ENCODE data around the gene MLN.

The MLN gene

GRCh38 chr6:33812669-33813068 is 8.9 kb upstream of the MLN start:
- Histone ChIP-seq H3K36me3 (ENCODE audit: insufficient read depth, low read length) (no peaks in the 10 kb centered on the region), H3K9ac (ENCODE audit: low read depth, low read length) (no peak overlapping the region), H3K27ac (ENCODE audit: low read depth, low read length) (peak overlapping the region; percentile 38), H3K27me3 (ENCODE audit: insufficient read depth, low read length) (no peaks in the 10 kb centered on the region), H3K9me3 (ENCODE audit: insufficient read depth, low read depth, low read length) (no peaks in the 10 kb centered on the region), H3K4me3 (ENCODE audit: low read length) (no peak overlapping the region), H3K4me1 (ENCODE audit: insufficient read depth, low read length) (peaks cover 56% of the 10 kb centered on the region)
- WGBS: 6% methylated on average over 9 of the region's 11 CpGs

DNA sequence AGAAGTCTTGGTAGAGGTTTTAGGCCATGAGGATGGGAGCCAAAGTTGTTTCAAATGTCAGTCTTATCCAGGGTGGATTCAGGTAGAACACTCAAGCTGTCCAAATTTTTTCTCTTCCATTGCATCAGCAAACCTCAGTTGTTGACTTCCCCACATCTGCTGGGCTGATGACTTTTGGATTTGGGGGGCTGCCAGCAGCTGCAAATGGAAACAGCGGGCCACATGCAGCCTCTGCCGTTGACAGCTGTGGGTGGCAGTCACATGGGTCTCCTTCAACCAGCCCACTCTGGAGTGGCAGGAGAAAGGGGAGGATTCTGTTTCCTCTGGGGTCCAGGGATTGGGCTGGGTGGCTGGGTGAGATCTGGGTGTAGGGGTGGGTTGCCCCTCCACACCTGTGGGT is 5.8 kb upstream of the MLN start:
- H3K27me3 ChIP-seq (ENCODE audit: insufficient read depth, low read length): no peaks in the 10 kb centered on the region

GRCh38 chr6:33808641-33809180 is 4.9 kb upstream of the MLN start:
- 88% methylated on average over 8 of the region's 8 CpGs for WGBS
- no peaks in the 10 kb centered on the region for H3K36me3 ChIP-seq (ENCODE audit: insufficient read depth, low read length)
- H3K9ac ChIP-seq (ENCODE audit: low read depth, low read length): no peak overlapping the region
- no peak overlapping the region for H3K27ac ChIP-seq (ENCODE audit: low read depth, low read length)
- no peaks in the 10 kb centered on the region for H3K9me3 ChIP-seq (ENCODE audit: insufficient read depth, low read depth, low read length)
- no peak overlapping the region for H3K4me3 ChIP-seq (ENCODE audit: low read length)
- H3K27me3 ChIP-seq (ENCODE audit: insufficient read depth, low read length): no peaks in the 10 kb centered on the region
- H3K4me1 ChIP-seq (ENCODE audit: insufficient read depth, low read length): peaks cover 46% of the 10 kb centered on the region

More for the DNA sequence above, 5.8 kb upstream of the MLN start:
- H3K4me3 ChIP-seq (ENCODE audit: low read length): no peak overlapping the region
- peak overlapping the region; percentile 89 for H3K27ac ChIP-seq (ENCODE audit: low read depth, low read length)
- 0 out of 2 replicates have a peak overlapping the region, but pooled peaks have one; percentile 35 for H3K9ac ChIP-seq (ENCODE audit: low read depth, low read length)
- WGBS: 70% methylated on average over 2 of the region's 2 CpGs
- H3K36me3 ChIP-seq (ENCODE audit: insufficient read depth, low read length): no peaks in the 10 kb centered on the region
- no peaks in the 10 kb centered on the region for H3K9me3 ChIP-seq (ENCODE audit: insufficient read depth, low read depth, low read length)
- peaks cover 52% of the 10 kb centered on the region for H3K4me1 ChIP-seq (ENCODE audit: insufficient read depth, low read length)

DNA sequence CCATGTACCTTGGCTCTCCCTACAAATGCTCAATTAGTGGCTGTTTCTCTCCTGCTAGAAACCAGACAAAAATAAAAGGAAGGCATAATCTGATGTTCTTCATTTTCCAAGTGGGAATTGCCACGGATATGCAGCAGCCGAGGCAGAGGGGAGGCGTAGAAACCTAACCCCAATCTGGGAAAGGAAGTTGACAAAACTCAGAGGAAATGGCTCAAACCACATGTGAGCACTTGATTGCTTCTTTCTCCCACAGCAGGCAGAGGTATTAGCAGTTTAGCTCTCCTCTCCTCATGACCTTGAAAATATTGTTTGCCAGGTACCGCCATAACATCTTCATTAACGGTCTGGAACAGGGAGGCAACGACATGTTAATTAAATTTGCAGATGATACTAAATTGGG is 3.8 kb upstream of the MLN start:
- Histone ChIP-seq H3K27ac (ENCODE audit: low read depth, low read length) (no peak overlapping the region), H3K4me1 (ENCODE audit: insufficient read depth, low read length) (peaks cover 42% of the 10 kb centered on the region), H3K9ac (ENCODE audit: low read depth, low read length) (no peak overlapping the region), H3K27me3 (ENCODE audit: insufficient read depth, low read length) (no peaks in the 10 kb centered on the region), H3K9me3 (ENCODE audit: insufficient read depth, low read depth, low read length) (no peaks in the 10 kb centered on the region), H3K36me3 (ENCODE audit: insufficient read depth, low read length) (no peaks in the 10 kb centered on the region), H3K4me3 (ENCODE audit: low read length) (no peak overlapping the region)
- WGBS: 88% methylated on average over 6 of the region's 6 CpGs

- Histone ChIP-seq H3K9me3 (ENCODE audit: insufficient read depth, low read depth, low read length) (no peaks in the 10 kb centered on the region), H3K4me3 (ENCODE audit: low read length) (no peak overlapping the region), H3K4me1 (ENCODE audit: insufficient read depth, low read length) (peaks cover 38% of the 10 kb centered on the region), H3K27ac (ENCODE audit: low read depth, low read length) (no peak overlapping the region), H3K27me3 (ENCODE audit: insufficient read depth, low read length) (no peaks in the 10 kb centered on the region), H3K9ac (ENCODE audit: low read depth, low read length) (no peak overlapping the region), H3K36me3 (ENCODE audit: insufficient read depth, low read length) (no peaks in the 10 kb centered on the region)
- WGBS: 94% methylated on average over 9 of the region's 9 CpGs
These were observed 3.0 kb upstream of the MLN start for GRCh38 chr6:33806841-33807240.

DNA sequence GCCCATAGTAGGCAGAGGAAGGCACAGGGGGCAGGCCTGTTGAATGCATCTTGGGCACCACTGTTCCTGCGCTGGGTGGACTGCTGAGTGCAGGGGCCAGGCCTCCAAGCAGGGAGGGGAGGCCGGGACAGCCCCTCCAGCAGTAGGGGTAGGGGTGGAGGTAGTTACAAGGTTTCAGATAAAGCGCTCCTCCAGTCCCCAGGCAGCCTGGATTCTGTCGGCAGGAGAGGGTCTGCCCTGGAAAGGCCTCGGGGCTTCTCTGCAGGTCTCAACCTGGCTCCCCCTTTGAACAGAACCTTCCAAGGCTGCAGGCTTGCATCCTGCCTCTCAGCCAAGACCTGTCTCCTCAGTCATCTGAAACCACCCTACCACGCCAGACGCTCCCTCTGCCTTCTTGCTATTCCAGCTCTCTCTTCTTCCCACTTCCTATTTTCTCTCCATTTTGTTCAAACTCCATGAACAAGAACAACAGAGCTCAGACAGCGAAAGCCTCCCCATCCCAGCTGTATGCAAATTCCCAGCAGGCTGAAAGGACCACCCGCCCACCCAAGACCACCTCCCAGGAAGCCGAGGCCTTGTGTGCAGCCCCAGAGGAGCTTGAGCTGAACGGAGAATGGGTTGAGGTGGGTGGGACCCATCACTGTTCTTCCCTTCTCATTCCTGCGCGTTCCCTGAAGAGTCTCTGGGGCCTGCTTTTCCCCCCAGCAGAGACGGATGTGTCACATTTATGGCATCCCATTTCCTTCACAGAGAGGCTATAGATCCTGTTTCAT is 1.4 kb downstream of the MLN start:
- Histone ChIP-seq H3K4me3 (ENCODE audit: low read length) (no peak overlapping the region), H3K27ac (ENCODE audit: low read depth, low read length) (no peak overlapping the region), H3K9me3 (ENCODE audit: insufficient read depth, low read depth, low read length) (no peaks in the 10 kb centered on the region), H3K36me3 (ENCODE audit: insufficient read depth, low read length) (no peaks in the 10 kb centered on the region), H3K4me1 (ENCODE audit: insufficient read depth, low read length) (peaks cover 16% of the 10 kb centered on the region; the same call in 1 of the 2 replicates), H3K9ac (ENCODE audit: low read depth, low read length) (no peak overlapping the region), H3K27me3 (ENCODE audit: insufficient read depth, low read length) (no peaks in the 10 kb centered on the region)
- 76% methylated on average over 13 of the region's 14 CpGs for WGBS

DNA sequence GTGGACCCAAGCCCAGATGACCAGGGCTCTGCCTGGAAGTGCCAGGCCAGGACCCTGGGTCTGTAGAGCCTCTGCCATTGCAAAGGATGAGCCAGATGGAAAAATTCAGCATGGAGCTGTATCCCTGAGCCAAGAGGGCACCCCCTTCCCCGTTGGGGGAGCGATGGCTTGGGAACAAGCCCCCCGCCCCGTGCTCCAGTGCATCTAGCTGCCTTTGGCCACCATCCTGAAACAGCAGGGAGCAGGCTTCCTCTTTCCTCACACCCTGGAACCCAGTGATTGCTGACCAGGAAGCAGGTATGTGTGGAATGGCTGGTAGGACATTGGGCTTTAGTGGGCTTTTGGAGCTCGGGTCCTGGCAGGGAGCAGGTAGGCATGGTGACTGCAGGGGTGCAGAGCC is 2.2 kb downstream of the MLN start:
- H3K9ac ChIP-seq (ENCODE audit: low read depth, low read length): no peak overlapping the region
- no peaks in the 10 kb centered on the region for H3K36me3 ChIP-seq (ENCODE audit: insufficient read depth, low read length)
- H3K9me3 ChIP-seq (ENCODE audit: insufficient read depth, low read depth, low read length): no peaks in the 10 kb centered on the region
- H3K4me1 ChIP-seq (ENCODE audit: insufficient read depth, low read length): peaks cover 18% of the 10 kb centered on the region; the same call in 1 of the 2 replicates
- WGBS: 96% methylated on average over 5 of the region's 5 CpGs
- H3K27me3 ChIP-seq (ENCODE audit: insufficient read depth, low read length): no peaks in the 10 kb centered on the region
- no peak overlapping the region for H3K27ac ChIP-seq (ENCODE audit: low read depth, low read length)
- no peak overlapping the region for H3K4me3 ChIP-seq (ENCODE audit: low read length)

DNA sequence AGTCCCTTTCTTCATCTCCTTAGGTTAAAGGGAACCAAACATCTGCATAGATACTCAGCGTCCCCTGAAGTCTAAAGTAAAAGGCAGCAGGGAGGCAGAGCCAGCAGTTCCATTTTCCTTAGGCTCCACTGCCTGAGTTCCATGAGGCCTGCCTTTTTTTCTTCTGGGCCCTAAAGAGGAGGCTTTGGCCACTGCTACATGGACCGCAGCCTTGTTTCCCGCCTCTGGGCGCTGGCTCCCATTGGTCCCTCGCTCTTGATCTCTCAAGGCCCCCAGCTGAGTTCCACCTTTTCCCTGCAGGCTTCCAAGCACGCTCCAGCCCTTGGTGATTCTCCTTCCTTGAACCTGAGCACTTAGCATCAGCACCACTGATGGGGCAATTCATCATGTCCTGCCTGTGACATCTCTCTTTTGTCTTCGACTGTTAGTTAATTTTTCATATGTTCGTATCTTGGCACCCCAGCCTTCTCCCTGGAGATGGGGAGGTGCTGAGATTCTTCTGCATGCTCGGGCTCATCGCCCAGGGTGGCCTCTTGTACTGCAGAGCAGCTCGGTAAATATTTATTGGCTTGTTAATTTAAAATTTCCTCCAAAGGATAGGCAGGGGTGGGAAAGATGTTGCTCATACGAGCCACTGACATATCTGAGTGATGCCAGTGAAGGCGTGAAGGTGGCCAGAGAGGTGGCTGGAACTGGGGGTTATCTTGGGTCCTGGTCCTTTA is 3.4 kb downstream of the MLN start:
- no peak overlapping the region for H3K27ac ChIP-seq (ENCODE audit: low read depth, low read length)
- H3K9ac ChIP-seq (ENCODE audit: low read depth, low read length): no peak overlapping the region
- H3K4me1 ChIP-seq (ENCODE audit: insufficient read depth, low read length): peaks cover 20% of the 10 kb centered on the region
- H3K9me3 ChIP-seq (ENCODE audit: insufficient read depth, low read depth, low read length): no peaks in the 10 kb centered on the region
- 92% methylated on average over 13 of the region's 13 CpGs for WGBS
- H3K36me3 ChIP-seq (ENCODE audit: insufficient read depth, low read length): no peaks in the 10 kb centered on the region
- no peak overlapping the region for H3K4me3 ChIP-seq (ENCODE audit: low read length)
- H3K27me3 ChIP-seq (ENCODE audit: insufficient read depth, low read length): no peaks in the 10 kb centered on the region

DNA sequence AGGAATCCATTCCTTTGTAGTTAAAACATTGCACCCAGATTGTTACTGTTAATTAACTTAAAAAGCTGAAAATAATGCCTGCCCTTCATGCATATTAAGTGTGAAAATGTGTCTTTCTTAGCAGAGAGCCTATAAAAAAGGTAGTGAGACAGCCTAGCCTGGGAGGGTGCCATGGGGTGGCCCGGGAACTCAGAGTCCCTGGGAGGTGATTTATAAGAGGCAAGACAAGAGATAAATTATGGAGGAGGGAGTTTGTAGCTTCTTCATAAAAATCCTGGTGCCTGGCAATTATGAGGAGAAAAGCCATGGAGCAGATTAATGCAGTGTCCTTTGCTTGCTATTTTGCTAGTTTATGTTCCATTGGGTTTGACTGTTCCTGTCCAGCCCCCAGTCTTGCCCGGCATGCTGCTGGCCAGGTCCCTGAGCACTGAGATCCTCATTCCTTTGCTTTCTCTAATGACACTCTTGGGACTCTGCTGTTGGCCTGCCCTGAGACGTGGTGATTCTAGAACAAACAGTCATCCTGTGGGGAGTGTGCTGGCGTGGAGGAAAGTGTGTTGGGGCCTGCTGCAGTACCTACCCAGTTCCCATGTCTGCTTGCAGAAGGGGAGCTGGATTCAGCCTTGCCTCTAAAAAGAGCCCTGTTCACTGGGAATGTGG is 4.2 kb downstream of the MLN start:
- Histone ChIP-seq H3K27ac (ENCODE audit: low read depth, low read length) (no peak overlapping the region), H3K4me3 (ENCODE audit: low read length) (no peak overlapping the region), H3K9ac (ENCODE audit: low read depth, low read length) (no peak overlapping the region), H3K36me3 (ENCODE audit: insufficient read depth, low read length) (no peaks in the 10 kb centered on the region), H3K9me3 (ENCODE audit: insufficient read depth, low read depth, low read length) (no peaks in the 10 kb centered on the region), H3K27me3 (ENCODE audit: insufficient read depth, low read length) (no peaks in the 10 kb centered on the region), H3K4me1 (ENCODE audit: insufficient read depth, low read length) (peaks cover 28% of the 10 kb centered on the region)
- 89% methylated on average over 4 of the region's 4 CpGs for WGBS

DNA sequence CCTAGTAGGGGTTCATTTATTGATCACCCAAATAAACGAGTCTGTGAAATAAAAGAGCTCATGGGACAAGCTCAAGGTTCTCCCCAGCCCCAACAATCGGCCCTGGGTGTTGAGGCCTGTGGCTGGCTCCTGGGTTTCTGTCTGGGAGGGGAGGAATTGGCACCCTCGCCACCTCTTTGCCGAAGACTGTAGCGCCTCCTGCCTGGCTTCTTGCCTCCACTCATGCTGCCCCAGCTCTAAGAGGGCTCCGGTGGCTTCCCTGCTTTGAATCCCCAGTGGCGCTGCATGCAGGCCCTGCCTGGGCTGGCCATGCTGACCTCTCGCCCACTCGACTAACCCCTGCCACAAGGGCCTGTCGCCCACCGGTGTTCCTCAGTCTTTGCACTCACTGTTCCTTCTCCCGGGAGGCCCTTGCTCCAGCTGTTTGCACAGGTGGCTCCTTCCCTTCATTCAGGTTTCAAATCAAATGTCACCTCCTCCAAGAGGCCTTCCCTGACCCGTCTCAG is 5.4 kb downstream of the MLN start:
- 90% methylated on average over 13 of the region's 13 CpGs for whole genome bisulfite sequencing
- Histone ChIP-seq H3K4me1 (ENCODE audit: insufficient read depth, low read length) (peaks cover 32% of the 10 kb centered on the region), H3K4me3 (ENCODE audit: low read length) (no peak overlapping the region), H3K36me3 (ENCODE audit: insufficient read depth, low read length) (no peaks in the 10 kb centered on the region), H3K27me3 (ENCODE audit: insufficient read depth, low read length) (no peaks in the 10 kb centered on the region), H3K27ac (ENCODE audit: low read depth, low read length) (no peak overlapping the region), H3K9me3 (ENCODE audit: insufficient read depth, low read depth, low read length) (no peaks in the 10 kb centered on the region), H3K9ac (ENCODE audit: low read depth, low read length) (no peak overlapping the region)
